HCT116 (cell line): ENCODE measurements around the gene FREY1. TPM values are rescaled to one million over a fixed set of nuclear protein-coding genes. Genes with fewer than 3 reads are reported as not detected.

ENCODE experiments used
- ATAC-seq: fragments of 200-7000 bp; cut with Tn5 transposase; 2 replicates; pipeline ENCODE4 v1.9.1; 2020; ENCODE audit warnings: mild to moderate bottlenecking, moderate library complexity
- BruUV-seq: library from RNA; stranded (reverse); fragments of 400-500 nt; replicated peaks from 2 replicates; lab custom pipeline; 2021; lab: Mats Ljungman, UMichigan
- CTCF ChIA-PET: fragments of 300-600 bp; sonication (Branson Sonifier 250); formaldehyde crosslinking; loops from one replicate; lab custom pipeline; 2021; ENCODE audit warnings: antibody characterized with exemption; lab: Charles Lee
- POLR2A ChIA-PET: fragments of 300-600, 350-600 bp; sonication (Branson Sonifier 250); formaldehyde crosslinking; loops from one replicate; lab custom pipeline; 2021; ENCODE audit warnings: antibody characterized with exemption; lab: Charles Lee
- RAD21 ChIA-PET, 2 experiments: fragments of 300-600 bp; sonication (Branson Sonifier 250); formaldehyde crosslinking; loops; one replicate each; lab custom pipeline; 2023; ENCODE audit warnings: low total read pairs in 2 of 2; ENCODE audit not compliant: uncharacterized antibody in 2 of 2, unreplicated experiment in 2 of 2, low non-redundant PET in 1 of 2; lab: Charles Lee
- DNase-seq: peaks from one replicate; pipeline ENCODE4 v3.0.0-alpha.2; 2010; ENCODE audit warnings: low read depth, low spot score
- H2AFZ ChIP-seq: fragments of 200-600 bp; shearing (Covaris generic), sonication (generic); 2 replicates; pipeline ENCODE4 v1.6.1; 2017; ENCODE audit warnings: low read depth, mixed run types, mixed read lengths, antibody characterized with exemption, low read length; ENCODE audit not compliant: poor library complexity, severe bottlenecking
- H3K27ac ChIP-seq: 2 replicates; pipeline ENCODE4 v1.5.1; 2012; ENCODE audit warnings: low read depth, low read length
- H3K27me3 ChIP-seq: fragments of 200-600 bp; sonication (generic); 2 replicates; pipeline ENCODE4 v1.6.1; 2016; ENCODE audit warnings: mixed run types, low read length, mixed read lengths; ENCODE audit not compliant: insufficient read depth
- H3K36me3 ChIP-seq, 2 experiments: fragments of 200-500 bp in 1 of 2; fragments of 200-600 bp in 1 of 2; sonication (Bioruptor generic) in 1 of 2; sonication (generic) in 1 of 2; 2 replicates each; pipeline versions ENCODE4 v1.5.1 to v1.6.1; 2014 to 2016; ENCODE audit warnings: low read length in 2 of 2, inconsistent platforms in 1 of 2, mixed read lengths in 1 of 2, mixed run types in 1 of 2; ENCODE audit not compliant: insufficient read depth in 2 of 2, control insufficient read depth in 1 of 2
- H3K4me1 ChIP-seq, 2 experiments: fragments of 200-600 bp in 1 of 2; sonication (generic) in 1 of 2; 2 replicates each; pipeline versions ENCODE4 v1.5.1 to v1.6.1; 2012 to 2017; ENCODE audit warnings: low read length in 2 of 2, inconsistent platforms in 1 of 2, mild to moderate bottlenecking in 1 of 2, mixed read lengths in 1 of 2, mixed run types in 1 of 2, moderate library complexity in 1 of 2; ENCODE audit not compliant: insufficient read depth in 2 of 2, control insufficient read depth in 1 of 2
- H3K4me2 ChIP-seq: fragments of 200-600 bp; sonication (generic); 2 replicates; pipeline ENCODE4 v1.6.1; 2017; ENCODE audit warnings: mixed run types, low read length, mixed read lengths
- H3K4me3 ChIP-seq, 2 experiments: fragments of 200-600 bp in 1 of 2; sonication (generic) in 1 of 2; replicated peaks in 1 of 2; 2 replicates each; pipeline ENCODE4 v1.5.1; 2011 to 2016; ENCODE audit warnings: low read length in 2 of 2, control low read depth in 1 of 2, low read depth in 1 of 2, mild to moderate bottlenecking in 1 of 2, mixed read lengths in 1 of 2, mixed run types in 1 of 2
- H3K79me2 ChIP-seq: fragments of 200-600 bp; sonication (generic); 2 replicates; pipeline ENCODE4 v1.6.1; 2017; ENCODE audit warnings: mild to moderate bottlenecking, mixed run types, low read length, moderate library complexity, mixed read lengths; ENCODE audit not compliant: insufficient read depth
- H3K9ac ChIP-seq: fragments of 200-600 bp; sonication (generic); 2 replicates; pipeline ENCODE4 v1.6.1; 2016; ENCODE audit warnings: low read length, mixed read lengths
- H3K9me2 ChIP-seq: fragments of 200-600 bp; sonication (generic), shearing (Covaris generic); 2 replicates; pipeline ENCODE4 v1.6.1; 2017; ENCODE audit warnings: mixed run types, mild to moderate bottlenecking, moderate library complexity; ENCODE audit not compliant: insufficient read depth
- H3K9me3 ChIP-seq, 2 experiments: fragments of 200-500 bp in 1 of 2; fragments of 200-600 bp in 1 of 2; sonication (Bioruptor generic) in 1 of 2; sonication (generic) in 1 of 2; 2 replicates each; pipeline ENCODE4 v1.6.1; 2014 to 2017; ENCODE audit warnings: low read length in 2 of 2, mixed read lengths in 2 of 2, inconsistent platforms in 1 of 2, low read depth in 1 of 2, mild to moderate bottlenecking in 1 of 2, mixed run types in 1 of 2, moderate library complexity in 1 of 2; ENCODE audit not compliant: control insufficient read depth in 1 of 2, insufficient read depth in 1 of 2
- H4K20me1 ChIP-seq: fragments of 200-600 bp; sonication (generic), shearing (Covaris generic); 2 replicates; pipeline ENCODE4 v1.6.1; 2017; ENCODE audit warnings: mixed run types, mild to moderate bottlenecking, moderate library complexity; ENCODE audit not compliant: insufficient read depth
- ATF3 ChIP-seq: IDR thresholded peaks from 2 replicates; pipeline ENCODE4 v1.6.1; 2012
- CBX3 ChIP-seq: IDR thresholded peaks from 2 replicates; pipeline ENCODE4 v1.6.1; 2012; ENCODE audit warnings: low read depth
- ELF1 ChIP-seq: IDR thresholded peaks from 2 replicates; pipeline ENCODE4 v1.6.1; 2012; ENCODE audit warnings: low read depth, borderline replicate concordance
- EZH2 ChIP-seq: fragments of 200-600 bp; sonication (generic); IDR thresholded peaks from 2 replicates; pipeline ENCODE4 v1.6.1; 2017; ENCODE audit warnings: antibody characterized with exemption, mixed run types
- FOSL1 ChIP-seq: IDR thresholded peaks from 2 replicates; pipeline ENCODE4 v1.6.1; 2012; ENCODE audit warnings: low read depth
- JUND ChIP-seq: IDR thresholded peaks from 2 replicates; pipeline ENCODE4 v1.6.1; 2012
- POLR2A ChIP-seq: IDR thresholded peaks from 2 replicates; pipeline ENCODE4 v1.7.0; 2011; ENCODE audit warnings: borderline replicate concordance; ENCODE audit not compliant: insufficient read depth, insufficient read length; ENCODE audit errors: extremely low read depth
- RAD21 ChIP-seq: IDR thresholded peaks from 2 replicates; pipeline ENCODE4 v1.6.1; 2012; ENCODE audit warnings: low read depth, mild to moderate bottlenecking
- REST ChIP-seq: IDR thresholded peaks from 2 replicates; pipeline ENCODE4 v1.6.1; 2012; ENCODE audit warnings: low read depth
- SP1 ChIP-seq: IDR thresholded peaks from 2 replicates; pipeline ENCODE4 v1.6.1; 2012; ENCODE audit warnings: low read depth
- YY1 ChIP-seq: IDR thresholded peaks from 2 replicates; pipeline ENCODE4 v1.6.1; 2011; ENCODE audit warnings: low read length, low read depth, moderate library complexity, mild to moderate bottlenecking; ENCODE audit not compliant: insufficient replicate concordance; ENCODE audit errors: extremely low read depth
- ZBTB33 ChIP-seq: IDR thresholded peaks from 2 replicates; pipeline ENCODE4 v1.6.1; 2011; ENCODE audit warnings: mild to moderate bottlenecking, low read length, moderate library complexity; ENCODE audit not compliant: insufficient replicate concordance; ENCODE audit errors: extremely low read depth
- ZFX ChIP-seq: fragments of 450-650 bp; IDR thresholded peaks from 2 replicates; pipeline ENCODE4 v1.6.1; 2017
- intact Hi-C: fragments of 100-400 bp; cut with micrococcal nuclease; formaldehyde crosslinking; loops from 2 replicates; pipeline ENCODE4 v1.10.0; 2022
- total RNA-seq: library from RNA; stranded (reverse); gene quantifications from one replicate; pipeline ENCODE4 v1.2.1, GENCODE V29; 2021; ENCODE audit not compliant: unreplicated experiment

The FREY1 gene
- total RNA-seq, 1 experiment from 2014 or later, result 0.96 TPM

- ChIA-PET CTCF (no interaction called here), RAD21 (no interaction called here), POLR2A (no interaction called here)
- no peak for TF ChIP-seq ZBTB33
- no peak for TF ChIP-seq SP1
- TF ChIP-seq POLR2A, result no peak
- no peak for TF ChIP-seq RAD21
- no peak for TF ChIP-seq FOSL1
- TF ChIP-seq EZH2, result no peak
- no peak for TF ChIP-seq YY1
- TF ChIP-seq JUND, result no peak
- TF ChIP-seq CBX3, result no peak
- no peak for TF ChIP-seq ZFX
- no peak for TF ChIP-seq ELF1
- no peak for TF ChIP-seq REST
- TF ChIP-seq ATF3, result no peak
- Histone ChIP-seq H3K27me3 (no peaks in the 10 kb centered on the region), H3K9ac (no peak overlapping the region), H2AFZ (no peak overlapping the region), H3K4me1 (peaks cover 0 to 8% of the 10 kb centered on the region in 2 experiments; a peak in 1 of 4 replicates), H3K27ac (no peak overlapping the region), H3K9me3 (no peaks in the 10 kb centered on the region), H3K4me2 (no peak overlapping the region), H3K4me3 (no peak overlapping the region), H3K79me2 (no peaks in the 10 kb centered on the region), H3K36me3 (no peaks in the 10 kb centered on the region), H4K20me1 (no peaks in the 10 kb centered on the region), H3K9me2 (no peaks in the 10 kb centered on the region)
- DNase-seq, result no peak
- no peak for ATAC-seq
- intact Hi-C loops, result no loop called here
- BruUV-seq, result no TSS peak
Measured at GRCh38 chr11:45887587-45887986, 19.5 kb downstream of the FREY1 start.
